Loucy (cell line): Measurements from ENCODE around the gene TAF4B.

Experiments used
- H2AFZ ChIP-seq: fragments of 200-600 bp; sonication (generic); 2 replicates; pipeline ENCODE4 v1.6.0; 2016; ENCODE audit warnings: antibody characterized with exemption, mild to moderate bottlenecking, low read length, moderate library complexity
- H3F3A ChIP-seq: fragments of 200-600 bp; 2 replicates; pipeline ENCODE4 v1.6.0; 2016; ENCODE audit warnings: antibody characterized with exemption, low read depth, mild to moderate bottlenecking
- H3K27me3 ChIP-seq: fragments of 200-600 bp; sonication (generic); 2 replicates; pipeline ENCODE4 v1.6.1; 2014; ENCODE audit warnings: low read length, mild to moderate bottlenecking; ENCODE audit not compliant: insufficient read depth, poor library complexity, severe bottlenecking
- H3K36me3 ChIP-seq: fragments of 200-600 bp; sonication (generic); 2 replicates; pipeline ENCODE4 v1.6.1; 2016; ENCODE audit warnings: low read length; ENCODE audit not compliant: insufficient read depth
- H3K4me1 ChIP-seq: fragments of 200-600 bp; sonication (generic); 2 replicates; pipeline ENCODE4 v1.5.1; 2014; ENCODE audit warnings: low read length, mild to moderate bottlenecking; ENCODE audit not compliant: insufficient read depth, poor library complexity, severe bottlenecking
- H3K4me2 ChIP-seq: fragments of 200-600 bp; sonication (generic); 2 replicates; pipeline ENCODE4 v1.6.0; 2014; ENCODE audit warnings: antibody characterized with exemption, low read length, low read depth, mild to moderate bottlenecking; ENCODE audit not compliant: poor library complexity, severe bottlenecking
- H3K4me3 ChIP-seq: fragments of 200-600 bp; sonication (generic); 2 replicates; pipeline ENCODE4 v1.5.1; 2014; ENCODE audit warnings: low read length, mild to moderate bottlenecking, mixed read lengths; ENCODE audit not compliant: poor library complexity, severe bottlenecking
- H3K79me2 ChIP-seq: fragments of 200-600 bp; sonication (generic); 2 replicates; pipeline ENCODE4 v1.6.1; 2014; ENCODE audit warnings: low read length; ENCODE audit not compliant: insufficient read depth
- H3K9ac ChIP-seq: fragments of 200-600 bp; sonication (generic); 2 replicates; pipeline ENCODE4 v1.6.0; 2014; ENCODE audit warnings: mild to moderate bottlenecking, low read depth, low read length, moderate library complexity; ENCODE audit not compliant: poor library complexity, severe bottlenecking
- H3K9me2 ChIP-seq: fragments of 200-600 bp; sonication (generic); replicated peaks from 2 replicates; pipeline ENCODE4 v1.6.1; 2016; ENCODE audit warnings: low read depth, low read length, mixed read lengths
- H3K9me3 ChIP-seq: fragments of 200-600 bp; sonication (generic); 2 replicates; pipeline ENCODE4 v1.6.1; 2014; ENCODE audit warnings: mild to moderate bottlenecking, antibody characterized with exemption, low read length, low read depth; ENCODE audit not compliant: insufficient read depth
- H4K20me1 ChIP-seq: fragments of 200-600 bp; sonication (generic); 2 replicates; pipeline ENCODE4 v1.6.0; 2014; ENCODE audit warnings: antibody characterized with exemption, low read length, mild to moderate bottlenecking; ENCODE audit not compliant: insufficient read depth, poor library complexity, severe bottlenecking
- EZH2phosphoT487 ChIP-seq: fragments of 200-600 bp; IDR thresholded peaks from 2 replicates; pipeline ENCODE4 v1.6.1; 2018; ENCODE audit warnings: antibody characterized with exemption, mild to moderate bottlenecking, moderate library complexity, borderline replicate concordance
- TF ChIP-seq, protein P1 (sequence below): fragments of 200-600 bp; sonication (generic); conservative IDR thresholded peaks from 2 replicates; pipeline ENCODE4 v1.5.1; 2014; ENCODE audit warnings: mild to moderate bottlenecking, antibody characterized with exemption, low read length

TAF4B gene

DNA sequence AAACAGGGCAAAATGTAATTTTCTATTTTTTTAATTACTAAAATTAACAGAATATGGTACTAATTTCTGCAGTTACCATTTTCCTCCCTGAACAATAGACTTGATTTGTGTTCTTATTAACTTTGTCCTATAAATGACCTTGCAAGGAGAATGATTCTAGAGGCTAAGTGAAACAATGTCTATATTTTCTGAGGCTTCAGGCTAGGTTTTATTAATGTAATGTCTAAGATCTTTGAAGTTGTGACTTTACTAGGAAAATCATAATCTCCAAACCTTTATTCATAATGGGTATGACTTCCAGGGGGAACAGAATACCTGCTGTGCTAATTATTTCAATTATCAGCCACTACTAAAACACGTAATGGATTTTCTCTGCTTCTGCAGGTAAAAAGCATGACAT, 94.4 kb downstream of the TAF4B start:
- Histone ChIP-seq H4K20me1 (no peaks in the 10 kb centered on the region), H3F3A (no peaks in the 10 kb centered on the region), H3K36me3 (peaks cover 15% of the 10 kb centered on the region), H3K79me2 (no peaks in the 10 kb centered on the region), H3K9me3 (no peaks in the 10 kb centered on the region), H3K9me2 (no peaks in the 10 kb centered on the region), H2AFZ (no peak overlapping the region), H3K27me3 (no peaks in the 10 kb centered on the region), H3K4me3 (no peak overlapping the region), H3K4me1 (no peaks in the 10 kb centered on the region), H3K4me2 (no peak overlapping the region), H3K9ac (no peak overlapping the region)
- TF ChIP-seq EZH2phosphoT487: no peak
- TF ChIP-seq, protein P1, sequence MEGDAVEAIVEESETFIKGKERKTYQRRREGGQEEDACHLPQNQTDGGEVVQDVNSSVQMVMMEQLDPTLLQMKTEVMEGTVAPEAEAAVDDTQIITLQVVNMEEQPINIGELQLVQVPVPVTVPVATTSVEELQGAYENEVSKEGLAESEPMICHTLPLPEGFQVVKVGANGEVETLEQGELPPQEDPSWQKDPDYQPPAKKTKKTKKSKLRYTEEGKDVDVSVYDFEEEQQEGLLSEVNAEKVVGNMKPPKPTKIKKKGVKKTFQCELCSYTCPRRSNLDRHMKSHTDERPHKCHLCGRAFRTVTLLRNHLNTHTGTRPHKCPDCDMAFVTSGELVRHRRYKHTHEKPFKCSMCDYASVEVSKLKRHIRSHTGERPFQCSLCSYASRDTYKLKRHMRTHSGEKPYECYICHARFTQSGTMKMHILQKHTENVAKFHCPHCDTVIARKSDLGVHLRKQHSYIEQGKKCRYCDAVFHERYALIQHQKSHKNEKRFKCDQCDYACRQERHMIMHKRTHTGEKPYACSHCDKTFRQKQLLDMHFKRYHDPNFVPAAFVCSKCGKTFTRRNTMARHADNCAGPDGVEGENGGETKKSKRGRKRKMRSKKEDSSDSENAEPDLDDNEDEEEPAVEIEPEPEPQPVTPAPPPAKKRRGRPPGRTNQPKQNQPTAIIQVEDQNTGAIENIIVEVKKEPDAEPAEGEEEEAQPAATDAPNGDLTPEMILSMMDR: no peak

DNA sequence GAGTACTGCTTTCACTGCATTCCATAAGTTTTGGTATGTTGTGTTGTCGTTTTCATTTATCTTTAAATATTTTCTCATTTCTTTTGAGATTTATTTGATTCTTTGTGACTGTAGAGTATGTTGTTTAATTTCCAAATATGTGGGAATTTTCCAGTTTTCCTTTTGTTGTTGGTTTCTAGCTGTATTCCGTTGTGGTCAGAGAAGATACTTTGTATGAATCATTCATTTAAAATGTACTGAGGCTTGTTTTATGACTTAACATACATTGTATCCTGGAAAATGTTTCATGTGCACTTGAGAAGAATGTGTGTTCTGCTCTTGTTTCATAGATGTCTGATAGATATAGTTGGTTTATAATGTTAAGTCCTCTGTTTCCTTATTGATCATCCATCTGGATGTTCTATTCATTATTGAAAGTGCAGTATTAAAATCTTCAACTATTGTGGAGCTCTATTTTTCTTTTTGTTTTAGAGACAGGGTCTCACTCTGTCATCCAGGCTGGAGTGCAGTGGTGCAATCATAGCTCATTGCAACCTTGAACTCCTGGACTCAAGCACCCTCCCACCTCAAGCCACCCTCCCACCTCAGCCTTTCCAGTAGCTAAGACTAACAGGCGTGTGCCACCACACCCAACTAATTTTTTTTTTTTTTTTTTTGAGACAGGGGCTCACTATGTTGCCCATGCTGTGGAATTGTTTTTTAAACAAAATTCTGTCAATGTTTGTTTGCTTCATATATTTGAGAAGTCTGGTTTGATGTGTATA, 96.8 kb downstream of the TAF4B start:
- Histone ChIP-seq H2AFZ (no peak overlapping the region), H3K9me3 (no peaks in the 10 kb centered on the region), H3F3A (no peaks in the 10 kb centered on the region), H3K4me1 (peaks cover 16% of the 10 kb centered on the region), H3K9ac (no peak overlapping the region), H3K79me2 (no peaks in the 10 kb centered on the region), H3K27me3 (no peaks in the 10 kb centered on the region), H3K36me3 (peaks cover 19% of the 10 kb centered on the region), H3K4me2 (no peak overlapping the region), H3K9me2 (no peaks in the 10 kb centered on the region), H3K4me3 (no peak overlapping the region), H4K20me1 (no peaks in the 10 kb centered on the region)
- TF ChIP-seq, protein P1: no peak
- TF ChIP-seq EZH2phosphoT487: no peak

DNA sequence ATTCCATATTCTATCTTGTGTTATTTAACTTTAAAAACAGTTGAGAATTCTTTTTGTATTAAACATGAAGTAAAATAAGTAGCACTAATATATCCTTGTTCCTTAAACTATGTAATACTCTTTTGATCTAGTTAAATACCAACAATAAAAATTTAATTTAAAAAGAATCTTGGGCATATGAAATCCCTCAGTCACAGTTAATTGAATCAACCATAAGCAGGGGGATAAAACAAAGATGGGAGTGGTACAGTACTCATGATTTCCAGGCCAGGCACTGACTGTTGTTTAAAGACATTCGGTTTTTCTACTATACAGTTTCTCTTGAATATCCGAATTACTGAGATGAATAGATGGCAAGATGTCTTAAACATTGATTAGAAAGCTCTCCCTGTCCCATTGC, 99.5 kb downstream of the TAF4B start:
- H3K9me3 ChIP-seq: no peaks in the 10 kb centered on the region
- no peaks in the 10 kb centered on the region for H4K20me1 ChIP-seq
- TF ChIP-seq, protein P1: no peak
- TF ChIP-seq EZH2phosphoT487: no peak
- H3K9ac ChIP-seq: no peak overlapping the region
- no peaks in the 10 kb centered on the region for H3K9me2 ChIP-seq
- H2AFZ ChIP-seq: no peak overlapping the region
- H3K36me3 ChIP-seq: peaks cover 35% of the 10 kb centered on the region
- H3K4me2 ChIP-seq: no peak overlapping the region
- peaks cover 16% of the 10 kb centered on the region for H3K4me1 ChIP-seq
- no peaks in the 10 kb centered on the region for H3K79me2 ChIP-seq
- no peak overlapping the region for H3K4me3 ChIP-seq
- H3K27me3 ChIP-seq: no peaks in the 10 kb centered on the region
- H3F3A ChIP-seq: no peaks in the 10 kb centered on the region
